ENCODE data around the gene DLG2. TPM values are rescaled to one million over a fixed set of nuclear protein-coding genes. Genes with fewer than 3 reads are reported as not detected.

The DLG2 gene
- total and polyA plus RNA-seq, 2 of the 8 experiments (the other 6 are each of a cell fraction or from before 2014, with no cell fraction given) = 1.7 to 14.3 TPM

- no peak for TF ChIP-seq SAP30 (IDR thresholded peaks at IDR 0.05; ENCODE audit: insufficient read depth, insufficient replicate concordance, low read length)
Measured at GRCh38 chr11:83645561-83645960, 1981.6 kb downstream of the DLG2 start (continued).
